Cerebellar nuclear complex (tissue), 1 donor: ENCODE measurements around the gene WNT9B.

Experiments
- DNase-seq, 2 experiments: peaks; one replicate each; lab custom pipeline; 2025; lab: John Stamatoyannopoulos, UW

Gene WNT9B

DNA sequence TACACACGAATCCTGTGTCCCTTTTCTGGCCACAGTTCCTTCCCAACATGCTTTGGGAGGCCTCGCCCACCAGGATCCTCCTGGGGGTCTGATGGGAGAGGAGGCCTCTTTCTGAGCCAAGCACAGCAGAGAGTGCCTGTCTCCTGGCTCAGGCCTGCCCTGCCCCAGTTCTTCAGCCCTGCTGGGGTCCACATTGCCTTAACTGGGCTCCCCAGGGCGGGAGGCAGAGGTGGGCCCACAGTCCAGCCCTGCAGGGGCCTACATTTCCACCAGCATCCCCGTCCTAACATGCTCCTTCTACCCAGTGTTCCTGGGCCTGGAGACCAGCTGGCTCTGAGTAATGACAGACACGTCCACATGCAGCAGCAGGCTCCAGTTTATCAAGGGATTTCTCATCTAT, 29.6 kb downstream of the WNT9B start:
- DNase-seq: no peak

DNA sequence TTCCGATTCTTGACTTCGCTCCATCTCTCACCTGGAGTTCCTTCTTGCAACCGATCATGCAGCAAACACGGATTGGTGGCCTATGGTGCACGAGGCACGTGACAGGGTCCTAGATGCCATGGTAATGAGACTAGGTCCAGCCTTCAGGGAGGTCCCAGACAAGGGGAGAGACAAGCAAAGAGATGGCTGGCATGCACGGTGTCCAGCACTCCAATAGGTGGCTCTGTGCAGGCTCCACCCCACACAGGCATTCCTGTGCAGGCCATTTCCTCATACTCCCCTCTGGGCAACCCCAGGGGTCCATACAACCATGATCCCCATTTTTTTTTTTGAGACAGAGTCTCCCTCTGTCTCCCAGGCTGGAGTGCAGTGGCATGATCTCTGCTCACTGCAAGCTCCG, 31.3 kb downstream of the WNT9B start:
- no peak for DNase-seq

DNA sequence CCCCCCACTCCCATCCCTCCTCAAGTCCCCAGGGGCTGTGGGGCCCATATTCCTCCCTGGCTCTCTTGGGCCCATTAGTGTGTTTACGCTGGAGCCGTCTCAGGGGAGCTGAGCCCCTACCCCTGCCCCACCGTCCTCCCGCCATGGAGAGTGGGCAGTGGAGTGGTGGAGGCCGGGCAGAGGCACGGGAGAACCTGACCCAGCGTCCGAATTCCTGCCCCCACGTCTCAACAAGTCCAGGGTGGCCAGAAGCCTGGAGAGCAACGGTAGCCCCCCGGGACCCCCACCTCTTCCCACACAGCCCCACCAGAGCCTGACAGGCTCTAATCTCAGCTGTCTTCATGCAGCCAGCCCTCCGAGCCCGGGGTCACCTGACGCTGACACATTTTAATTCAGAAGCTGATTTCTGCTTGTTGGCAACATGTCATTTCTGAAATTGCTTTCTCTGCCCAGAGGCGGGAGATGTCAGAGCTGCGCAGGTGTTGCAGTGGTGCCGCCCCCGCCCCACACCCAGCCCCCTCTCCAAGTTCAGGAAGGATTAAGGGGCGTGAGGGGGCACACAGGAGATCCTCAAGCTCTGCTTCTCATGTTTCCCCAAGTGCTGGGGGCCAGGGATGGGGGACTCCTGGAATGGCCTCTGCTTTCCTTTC, 32.6 kb downstream of the WNT9B start:
- no peak for DNase-seq

- DNase-seq: no peak
These were observed 33.2 kb downstream of the WNT9B start for GRCh38 chr17:46884552-46884951.

DNA sequence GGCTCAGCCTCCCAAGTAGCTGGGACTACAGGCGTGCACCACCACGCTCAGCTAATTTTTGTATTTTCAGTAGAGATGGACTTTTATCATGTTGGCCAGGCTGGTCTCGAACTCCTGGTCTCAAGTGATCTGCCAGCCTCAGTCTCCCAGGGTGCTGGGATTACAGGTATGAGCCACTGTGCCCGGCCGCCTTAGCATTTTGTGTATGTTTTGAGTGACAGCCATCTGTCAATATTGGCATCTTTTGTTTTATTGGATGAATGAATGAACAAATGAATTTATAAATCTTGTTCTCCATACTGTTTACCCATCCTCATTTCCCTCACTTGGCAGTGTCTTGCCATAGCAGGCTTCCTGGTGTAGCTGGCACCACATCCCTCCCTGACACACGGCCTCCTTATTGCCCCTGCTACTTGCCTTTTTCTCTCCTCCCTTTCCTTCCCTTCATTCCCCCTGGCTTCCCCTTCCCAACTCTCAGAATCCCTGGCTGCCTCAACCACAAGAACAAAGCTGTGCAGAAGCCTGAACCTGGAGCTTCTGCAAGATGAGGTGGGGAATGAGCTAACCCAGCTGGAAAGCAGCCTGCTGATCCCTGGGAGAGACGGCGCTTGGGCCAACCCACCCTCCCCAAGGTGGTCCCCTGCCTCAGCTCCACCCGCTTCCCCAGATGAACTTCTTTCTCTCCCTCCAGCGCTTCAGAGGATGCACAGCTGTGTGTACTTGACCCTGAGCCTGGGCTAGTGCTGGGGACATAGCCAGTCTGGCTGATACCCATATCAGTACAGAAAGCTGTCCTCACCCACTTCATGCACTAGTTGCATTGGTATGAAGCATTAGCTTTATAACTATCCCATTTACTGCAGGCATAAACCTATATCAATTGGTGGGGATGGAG, 34.3 kb downstream of the WNT9B start:
- no peak for DNase-seq

DNA sequence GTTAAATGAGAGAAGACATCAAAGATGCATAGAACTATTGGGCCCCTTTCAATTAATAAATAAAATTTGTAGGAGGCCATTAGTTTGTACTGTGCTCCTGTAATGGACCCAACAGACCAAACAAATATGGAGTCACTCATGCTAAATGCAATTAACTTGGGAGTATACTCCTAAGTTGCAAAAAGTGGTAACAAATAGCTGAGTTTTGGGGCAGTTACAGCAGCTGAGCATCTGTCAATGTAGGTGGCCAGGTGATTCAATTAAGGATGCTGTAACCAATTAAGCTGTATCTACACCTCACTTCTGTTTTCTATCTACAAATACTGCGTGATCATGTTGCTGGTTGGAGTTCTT, 34.9 kb downstream of the WNT9B start:
- DNase-seq: no peak

GRCh38 chr17:46887717-46888116, 36.3 kb downstream of the WNT9B start:
- no peak for DNase-seq

DNA sequence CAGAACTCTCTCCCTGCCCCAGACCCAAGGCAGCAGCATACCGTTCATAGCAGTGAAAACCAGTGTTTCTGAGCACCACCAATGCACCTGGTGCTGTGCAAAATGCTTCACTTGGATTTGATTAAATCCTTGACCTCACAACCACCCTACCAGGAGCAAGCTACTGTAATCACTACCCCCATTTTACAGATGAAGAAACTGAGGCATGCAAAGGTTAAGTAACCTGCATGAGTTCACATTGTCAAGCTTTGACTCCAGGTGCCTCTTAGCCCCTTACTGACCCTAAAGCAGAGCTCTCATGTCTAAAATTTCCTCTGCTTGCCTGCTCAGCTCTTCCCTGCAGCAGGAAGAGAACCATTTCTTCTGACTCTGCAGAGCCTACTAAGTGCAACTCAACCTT, 37.3 kb downstream of the WNT9B start:
- no peak for DNase-seq

DNA sequence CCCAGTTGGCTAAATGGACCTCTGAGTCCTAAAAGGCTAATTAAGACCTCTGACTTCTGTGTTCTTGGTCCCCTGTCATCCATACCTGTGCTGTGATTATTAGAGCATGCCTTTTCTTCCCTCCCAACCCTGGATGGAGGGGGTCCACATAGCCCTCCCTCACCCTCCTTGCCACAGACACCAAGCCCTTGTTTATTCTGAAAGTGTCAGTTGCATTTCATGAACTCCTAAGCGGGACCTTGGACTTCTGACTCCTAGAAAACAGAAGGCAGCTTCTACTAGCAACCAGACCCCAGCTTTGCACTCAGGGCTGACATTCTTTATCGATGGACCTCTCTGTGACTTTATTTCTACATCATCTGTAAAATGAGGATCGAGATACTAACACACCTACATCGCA, 38.1 kb downstream of the WNT9B start:
- no peak for DNase-seq

DNA sequence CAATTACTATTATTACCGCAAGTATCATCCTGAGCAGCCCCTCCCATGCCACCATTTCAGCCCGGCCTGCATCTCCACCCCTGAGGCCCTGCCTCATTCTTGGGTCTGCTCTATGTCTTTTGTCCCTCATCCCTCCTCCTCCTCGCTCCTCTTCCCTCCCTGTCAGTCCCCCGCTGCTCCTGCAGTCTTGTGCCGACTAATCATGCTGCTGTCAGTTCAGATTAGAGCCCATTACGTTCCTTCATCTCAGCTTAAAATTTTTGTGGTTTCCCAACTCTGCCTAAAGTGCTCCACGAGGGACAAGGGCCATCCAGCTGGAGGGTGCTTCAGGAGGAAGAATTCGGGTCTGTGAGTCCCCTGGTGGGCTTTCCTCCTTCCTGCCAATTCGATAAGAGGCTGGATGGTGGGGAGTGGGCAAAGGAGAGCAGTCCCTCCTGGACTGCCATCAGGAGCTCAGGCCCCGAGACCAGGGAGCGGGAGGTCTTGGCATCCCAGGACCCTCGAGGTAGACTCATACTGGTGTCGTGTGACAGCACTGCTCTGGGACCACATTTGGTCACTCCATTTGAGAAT, 38.7 kb downstream of the WNT9B start:
- no peak for DNase-seq

GRCh38 chr17:46890638-46891037, 39.3 kb downstream of the WNT9B start:
- no peak for DNase-seq

DNA sequence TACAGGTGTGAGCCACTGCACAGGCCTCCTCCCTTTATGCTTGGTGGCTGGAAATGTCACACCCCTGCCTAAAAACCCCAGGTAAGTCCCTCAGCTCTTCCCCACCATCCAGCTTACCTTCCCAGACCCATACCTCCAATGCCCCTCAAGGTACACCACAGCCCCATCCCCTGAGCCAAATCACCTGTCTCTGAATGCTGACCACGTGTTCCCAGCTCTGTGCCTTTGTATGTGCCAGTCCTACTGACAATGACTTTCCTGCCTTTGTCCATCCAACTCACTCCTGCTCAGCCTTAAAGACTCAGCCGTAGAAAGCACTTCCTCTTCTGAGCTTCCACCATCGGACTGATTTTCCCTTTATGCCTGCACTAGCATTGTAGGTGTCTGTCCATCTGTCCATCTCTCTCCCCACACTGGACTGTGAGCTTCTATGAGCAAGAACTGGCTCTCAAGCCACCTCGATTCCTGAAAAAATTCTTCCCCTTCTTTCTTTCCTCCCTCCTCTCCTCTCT, 40.9 kb downstream of the WNT9B start:
- no peak for DNase-seq

GRCh38 chr17:46894024-46894423, 42.6 kb downstream of the WNT9B start:
- no peak for DNase-seq

DNA sequence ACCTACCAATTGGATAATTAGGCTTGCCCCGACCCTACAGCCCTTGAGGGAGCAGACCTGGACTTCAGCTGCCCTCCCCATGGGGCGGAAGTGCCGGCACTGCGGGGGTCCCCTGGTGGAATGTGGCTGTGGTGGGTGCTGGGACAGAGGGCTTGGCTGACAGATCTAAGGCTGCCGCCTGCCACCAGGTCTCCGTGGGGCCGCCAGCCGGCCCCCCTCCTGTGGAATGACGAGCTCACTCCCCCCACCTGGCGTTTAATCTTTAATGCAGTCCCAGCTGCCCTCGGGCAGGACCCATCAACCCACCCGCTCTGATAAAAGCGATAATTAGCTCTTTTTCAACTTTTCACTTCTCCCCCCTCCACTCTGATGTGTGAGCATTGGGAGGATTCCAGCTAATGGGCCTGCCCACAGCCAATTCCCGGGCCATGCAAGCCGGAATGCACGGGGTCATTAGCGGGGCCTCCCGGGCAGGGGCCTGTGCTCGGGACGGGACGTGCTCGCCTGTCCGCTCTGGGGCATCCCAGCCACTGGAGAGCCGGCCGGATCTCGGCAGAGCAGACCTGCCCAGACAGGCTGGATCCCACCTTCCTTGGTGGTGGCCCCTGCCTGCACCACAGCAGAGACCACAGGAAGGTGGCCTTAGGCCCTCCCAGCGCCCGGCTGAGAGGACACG, 43.2 kb downstream of the WNT9B start:
- DNase-seq: no peak

GRCh38 chr17:46895171-46895570, 43.8 kb downstream of the WNT9B start:
- no peak for DNase-seq

DNA sequence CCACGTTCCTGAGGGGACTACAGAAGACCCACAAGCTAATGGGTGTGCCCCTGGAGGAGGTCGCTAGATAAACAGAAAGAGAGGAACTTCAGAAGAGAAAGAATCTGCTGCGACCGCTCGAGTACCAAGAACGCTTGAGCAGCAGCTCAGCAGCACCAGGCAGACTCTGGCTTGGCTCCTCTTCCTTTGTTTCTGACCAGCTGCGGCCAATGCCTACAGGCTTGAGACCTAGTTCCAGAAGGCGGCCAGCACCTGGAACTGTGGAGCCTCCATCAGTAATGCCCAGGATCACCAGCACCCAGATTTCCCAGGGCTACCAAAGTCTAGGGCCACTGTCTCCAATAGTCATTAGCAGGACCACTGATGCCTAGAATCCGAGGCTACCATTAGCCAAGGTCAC, 45.6 kb downstream of the WNT9B start:
- DNase-seq: no peak

DNA sequence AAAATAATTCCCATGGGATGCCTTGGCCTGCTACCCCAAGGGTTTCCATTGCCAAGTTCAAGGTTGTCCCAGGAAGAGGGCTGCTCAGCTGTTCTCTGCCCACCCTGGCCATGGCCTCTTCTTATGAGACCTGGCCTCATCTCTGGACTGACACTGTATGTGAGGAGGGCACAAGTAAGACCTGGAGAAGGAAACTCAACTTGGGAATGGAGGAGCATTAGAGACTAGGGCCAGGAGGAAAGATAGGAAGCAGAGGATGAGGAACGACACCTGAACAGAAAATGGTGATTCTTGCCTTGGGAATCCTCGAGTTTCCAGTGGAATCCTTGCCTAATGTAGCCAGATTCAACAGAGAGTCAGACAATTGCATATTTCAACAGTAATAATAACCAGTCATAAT, 47.0 kb downstream of the WNT9B start:
- DNase-seq: no peak

GRCh38 chr17:46898860-46899259, 47.5 kb downstream of the WNT9B start:
- no peak for DNase-seq

DNA sequence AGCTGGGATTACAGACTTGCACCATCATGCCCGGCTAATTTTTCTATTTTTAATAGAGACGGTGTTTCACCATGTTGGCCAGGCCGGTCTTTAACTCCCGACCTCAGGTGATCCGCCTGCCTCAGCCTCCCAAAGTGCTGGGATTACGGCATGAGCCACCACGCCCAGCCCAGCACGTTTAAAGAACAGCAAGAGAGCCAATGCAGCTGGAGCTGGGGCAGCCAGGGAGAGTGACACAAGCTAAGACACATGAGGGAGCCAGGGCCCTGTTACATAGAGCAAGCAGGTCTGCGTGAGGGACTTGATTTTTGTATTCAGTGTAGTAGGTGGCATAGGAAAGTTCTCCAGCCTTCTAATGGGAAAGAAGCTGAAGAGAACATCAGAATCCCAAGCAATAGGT, 49.9 kb downstream of the WNT9B start:
- DNase-seq: no peak

GRCh38 chr17:46903762-46904672, 52.6 kb downstream of the WNT9B start:
- no peak for DNase-seq

DNA sequence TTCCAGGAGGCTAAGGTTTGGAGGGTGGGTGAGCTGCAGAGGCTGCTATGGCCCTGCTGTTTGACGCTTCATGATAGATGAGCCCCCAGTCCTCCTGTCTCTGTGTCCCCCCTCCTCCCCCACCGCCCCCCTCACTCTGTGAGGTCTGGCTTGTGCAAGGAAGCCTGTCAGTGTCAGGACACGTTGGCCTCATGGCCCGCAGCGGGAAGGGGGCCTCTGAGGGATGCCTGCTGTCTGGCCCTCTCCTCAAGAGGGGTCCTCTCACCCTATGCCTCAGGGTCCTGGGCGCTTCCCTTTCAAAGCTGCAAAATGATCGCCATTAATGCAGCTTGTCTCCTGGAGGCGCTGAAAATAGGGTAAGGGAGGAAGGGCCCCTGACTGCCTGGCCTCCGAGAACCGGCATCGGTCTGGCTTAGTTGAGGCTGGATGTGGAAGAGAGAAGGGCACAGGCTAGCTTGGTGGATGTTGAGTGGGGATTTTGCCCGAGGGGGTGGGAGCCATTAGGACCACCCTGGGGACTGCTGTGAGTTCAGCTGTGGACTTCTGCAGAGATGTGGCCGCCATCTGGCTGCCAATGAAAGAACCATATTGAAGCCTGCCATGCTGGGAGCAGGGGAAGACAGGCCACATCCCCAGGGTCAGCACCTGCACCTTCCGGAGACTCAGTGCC, 56.8 kb downstream of the WNT9B start:
- no peak for DNase-seq
